Testis (tissue), 2 donors: ENCODE data around the gene SFXN4.

Source experiments
- CTCF ChIP-seq, 3 experiments: fragments of 450-650 bp in 2 of 3; fragments of 200-600 bp in 1 of 3; sonication (generic) in 1 of 3; IDR thresholded peaks; one replicate each; pipeline ENCODE4 v1.5.1; 2016 to 2019; ENCODE audit warnings: antibody characterized with exemption in 3 of 3, mild to moderate bottlenecking in 2 of 3, moderate library complexity in 1 of 3
- POLR2A ChIP-seq: fragments of 450-650 bp; IDR thresholded peaks from one replicate; pipeline ENCODE4 v1.6.1; 2017; ENCODE audit warnings: antibody characterized with exemption, mild to moderate bottlenecking, moderate library complexity

- TF ChIP-seq POLR2A, result no peak
- no peak for TF ChIP-seq CTCF (IDR thresholded peaks at IDR 0.05)
Measured at GRCh38 chr10:119136084-119136483, 29.4 kb downstream of the SFXN4 start.
